HepG2 (cell line): ENCODE measurements around the gene MOB3C.

ENCODE experiments used
- BHLHE40 ChIP-seq: IDR thresholded peaks from 2 replicates; pipeline ENCODE4 v1.6.1; 2011; ENCODE audit warnings: low read length, improper control_type of control experiment
- EZH2 ChIP-seq: conservative IDR thresholded peaks from 2 replicates; pipeline ENCODE4 v1.6.1; 2012; ENCODE audit warnings: mild to moderate bottlenecking, low read depth, low read length, moderate library complexity
- FOSL1 ChIP-seq: sonication (generic); formaldehyde crosslinking; IDR thresholded peaks from 2 replicates; pipeline ENCODE4 v1.9.0; 2021; ENCODE audit warnings: missing genetic modification reagents, borderline replicate concordance
- GABPA ChIP-seq, 2 experiments: IDR thresholded peaks; 2 replicates each; pipeline ENCODE4 v1.6.1; 2011 to 2016; ENCODE audit warnings: low read depth in 2 of 2, low read length in 1 of 2, missing biosample characterization in 1 of 2, missing genetic modification characterization in 1 of 2
- POLR2A ChIP-seq, 2 experiments: IDR thresholded peaks; 2 replicates each; pipeline ENCODE4 v1.6.1; 2011; ENCODE audit warnings: low read depth in 2 of 2, low read length in 2 of 2, mild to moderate bottlenecking in 1 of 2, moderate library complexity in 1 of 2; ENCODE audit not compliant: insufficient read depth in 1 of 2
- RARG ChIP-seq: sonication (generic); formaldehyde crosslinking; IDR thresholded peaks from 2 replicates; pipeline ENCODE4 v1.4.0; 2020; ENCODE audit warnings: low read depth, mild to moderate bottlenecking, missing genetic modification reagents
- RXRA ChIP-seq: sonication (generic); formaldehyde crosslinking; IDR thresholded peaks from 2 replicates; pipeline ENCODE4 v1.5.1; 2020; ENCODE audit warnings: missing genetic modification reagents
- SP1 ChIP-seq, 2 experiments: fragments of 450-650 bp in 1 of 2; sonication (generic) in 1 of 2; formaldehyde crosslinking in 1 of 2; IDR thresholded peaks; 2 replicates each; pipeline versions ENCODE4 v1.4.0 to v1.6.1; 2016 to 2020; ENCODE audit warnings: missing genetic modification reagents in 1 of 2
- TBX2 ChIP-seq: sonication (generic); formaldehyde crosslinking; IDR thresholded peaks from 2 replicates; pipeline ENCODE4 v1.5.0; 2020; ENCODE audit warnings: missing genetic modification reagents, mild to moderate bottlenecking, borderline replicate concordance
- TCF12 ChIP-seq, 2 experiments: fragments of 450-650 bp in 1 of 2; sonication (generic) in 1 of 2; formaldehyde crosslinking in 1 of 2; IDR thresholded peaks; 2 replicates each; pipeline versions ENCODE4 v1.6.1 to v1.8.0; 2017 to 2022; ENCODE audit warnings: antibody characterized with exemption in 1 of 2, mild to moderate bottlenecking in 1 of 2, missing genetic modification reagents in 1 of 2, moderate library complexity in 1 of 2
- ZNF24 ChIP-seq: fragments of 450-650 bp; IDR thresholded peaks from 2 replicates; pipeline ENCODE4 v1.6.1; 2017; ENCODE audit warnings: antibody characterized with exemption, mild to moderate bottlenecking
- ZNF333 ChIP-seq: sonication (generic); formaldehyde crosslinking; IDR thresholded peaks from 2 replicates; pipeline ENCODE4 v1.4.0; 2020; ENCODE audit warnings: mild to moderate bottlenecking, missing genetic modification reagents, borderline replicate concordance
- ZNF614 ChIP-seq: IDR thresholded peaks from 2 replicates; pipeline ENCODE4 v1.6.1; 2018; ENCODE audit warnings: missing biosample characterization, missing genetic modification reagents, inconsistent platforms, borderline replicate concordance
- TF ChIP-seq, protein P1 (sequence below): sonication (generic); formaldehyde crosslinking; IDR thresholded peaks from 2 replicates; pipeline ENCODE4 v1.4.0; 2020; ENCODE audit warnings: missing genetic modification reagents

DNA sequence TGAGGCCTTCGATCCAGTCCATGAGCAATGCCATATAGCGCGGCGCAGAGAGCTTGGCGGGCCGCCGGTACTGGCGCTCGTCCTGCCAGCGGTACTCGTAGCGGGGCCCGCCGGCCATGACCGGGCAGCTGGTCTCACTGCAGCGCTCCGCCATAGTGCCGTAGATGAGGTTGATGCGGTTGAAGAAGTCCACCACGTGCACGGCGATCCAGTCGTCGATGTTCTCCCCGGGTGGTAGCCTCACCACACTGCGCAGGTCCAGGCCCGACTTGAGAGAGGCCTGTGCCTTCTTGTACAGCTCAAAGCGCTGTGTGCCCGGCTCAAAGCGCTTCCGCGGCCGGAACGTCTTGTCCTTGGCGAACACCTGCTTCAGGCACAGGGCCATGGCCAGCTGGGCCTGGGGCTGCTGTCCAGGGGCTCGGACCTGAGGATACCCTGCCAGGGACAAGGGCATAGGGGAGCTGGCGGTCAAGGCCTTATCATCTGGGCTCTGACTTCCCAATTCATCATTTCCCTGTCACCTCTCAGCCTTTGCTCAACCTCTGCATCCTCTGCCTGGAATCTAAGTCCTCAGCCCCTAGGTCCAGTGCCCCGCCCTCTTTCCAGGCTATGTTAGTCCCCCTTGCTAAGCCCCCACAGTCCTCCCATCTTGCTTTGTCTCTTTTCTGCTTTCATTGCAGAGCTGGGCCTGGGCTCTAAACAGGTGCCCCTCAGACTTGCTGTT, 3.5 kb downstream of the MOB3C start:
- TF ChIP-seq FOSL1 (CRISPR knock-in tag) (no peak), RXRA (no peak), ZNF333 (no peak), SP1 (IDR thresholded peaks at IDR 0.05) (no peak), SP1 (CRISPR knock-in tag; IDR thresholded peaks at IDR 0.05) (no peak), ZNF24 (no peak), RARG (no peak), TCF12 (IDR thresholded peaks at IDR 0.05) (no peak), TCF12 (CRISPR knock-in tag; IDR thresholded peaks at IDR 0.05) (no peak), POLR2A (IDR thresholded peaks at IDR 0.05; ENCODE audit: insufficient read depth in 1 of 2, low read depth in 2 of 2, low read length in 2 of 2) (no peak), ZNF614 (no peak), TBX2 (CRISPR knock-in tag) (no peak), EZH2 (no peak), GABPA (IDR thresholded peaks at IDR 0.05; ENCODE audit: low read depth, low read length) (no peak), GABPA (CRISPR knock-in tag; IDR thresholded peaks at IDR 0.05; ENCODE audit: low read depth) (no peak), BHLHE40 (no peak)
- TF ChIP-seq, protein P1, sequence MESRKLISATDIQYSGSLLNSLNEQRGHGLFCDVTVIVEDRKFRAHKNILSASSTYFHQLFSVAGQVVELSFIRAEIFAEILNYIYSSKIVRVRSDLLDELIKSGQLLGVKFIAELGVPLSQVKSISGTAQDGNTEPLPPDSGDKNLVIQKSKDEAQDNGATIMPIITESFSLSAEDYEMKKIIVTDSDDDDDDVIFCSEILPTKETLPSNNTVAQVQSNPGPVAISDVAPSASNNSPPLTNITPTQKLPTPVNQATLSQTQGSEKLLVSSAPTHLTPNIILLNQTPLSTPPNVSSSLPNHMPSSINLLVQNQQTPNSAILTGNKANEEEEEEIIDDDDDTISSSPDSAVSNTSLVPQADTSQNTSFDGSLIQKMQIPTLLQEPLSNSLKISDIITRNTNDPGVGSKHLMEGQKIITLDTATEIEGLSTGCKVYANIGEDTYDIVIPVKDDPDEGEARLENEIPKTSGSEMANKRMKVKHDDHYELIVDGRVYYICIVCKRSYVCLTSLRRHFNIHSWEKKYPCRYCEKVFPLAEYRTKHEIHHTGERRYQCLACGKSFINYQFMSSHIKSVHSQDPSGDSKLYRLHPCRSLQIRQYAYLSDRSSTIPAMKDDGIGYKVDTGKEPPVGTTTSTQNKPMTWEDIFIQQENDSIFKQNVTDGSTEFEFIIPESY (CRISPR knock-in tag) = no peak
